ENCODE measurements around the gene CIC. TPM values are rescaled to one million over a fixed set of nuclear protein-coding genes. Genes with fewer than 3 reads are reported as not detected.

The CIC gene
- total RNA-seq, 1 donor from 2014 or later = 37.1 TPM

- intact Hi-C loops (cut with micrococcal nuclease) = no loop called here
- peak; percentile 99 for DNase-seq
- peak; percentile 64 for ATAC-seq
These were observed 14.4 kb downstream of the CIC start for GRCh38 chr19:42283188-42284065.

- ATAC-seq (peak; percentile 26), DNase-seq (peak; percentile 91)
- intact Hi-C loops (cut with micrococcal nuclease) = no loop called here
These were observed 15.0 kb downstream of the CIC start for GRCh38 chr19:42284066-42284501.

- ATAC-seq = no peak
- DNase-seq = peak; percentile 65
- intact Hi-C loops (cut with micrococcal nuclease) = loop anchor here (5.0 kb wide), 1 partner anchor 37 kb away; no protein-coding TSS in a partner anchor
These were observed 15.7 kb downstream of the CIC start for GRCh38 chr19:42284591-42285341.

GRCh38 chr19:42285541-42285941 is 16.5 kb downstream of the CIC start:
- intact Hi-C loops (cut with micrococcal nuclease) = loop anchor here (5.0 kb wide), 1 partner anchor 38 kb away; no protein-coding TSS in a partner anchor
- ATAC-seq (no peak), DNase-seq (peak; percentile 34)

- intact Hi-C loops (cut with micrococcal nuclease) = loop anchor here (5.0 kb wide), 1 partner anchor 39 kb away; no protein-coding TSS in a partner anchor
- ATAC-seq = no peak
- DNase-seq = no peak
These were observed 16.9 kb downstream of the CIC start for GRCh38 chr19:42285988-42286348.

- intact Hi-C loops (cut with micrococcal nuclease) = loop anchor here (5.0 kb wide), 1 partner anchor 39 kb away; no protein-coding TSS in a partner anchor
- ATAC-seq (no peak), DNase-seq (peak; percentile 78)
These were observed 17.4 kb downstream of the CIC start for GRCh38 chr19:42286349-42287016.

- DNase-seq (peak; percentile 28), ATAC-seq (no peak)
- intact Hi-C loops (cut with micrococcal nuclease) = loop anchor here (5.0 kb wide), 1 partner anchor 40 kb away; no protein-coding TSS in a partner anchor
These were observed 18.2 kb downstream of the CIC start for GRCh38 chr19:42287017-42287826.

GRCh38 chr19:42287827-42288107 is 18.7 kb downstream of the CIC start:
- intact Hi-C loops (cut with micrococcal nuclease) = loop anchor here (5.0 kb wide), 1 partner anchor 40 kb away; no protein-coding TSS in a partner anchor
- ATAC-seq = no peak
- DNase-seq = no peak

GRCh38 chr19:42288387-42288786 is 19.3 kb downstream of the CIC start:
- intact Hi-C loops (cut with micrococcal nuclease) = loop anchor here (5.0 kb wide), 1 partner anchor 41 kb away; no protein-coding TSS in a partner anchor
- DNase-seq (no peak), ATAC-seq (no peak)

GRCh38 chr19:42288881-42289555 is 20.0 kb downstream of the CIC start:
- ATAC-seq = no peak

GRCh38 chr19:42289556-42290041 is 20.5 kb downstream of the CIC start:
- intact Hi-C loops (cut with micrococcal nuclease) = loop anchor here (5.0 kb wide), 1 partner anchor 42 kb away; no protein-coding TSS in a partner anchor
- no peak for DNase-seq
- ATAC-seq = no peak

More at GRCh38 chr19:42288881-42289555, 20.0 kb downstream of the CIC start:
- DNase-seq = no peak
- intact Hi-C loops (cut with micrococcal nuclease) = loop anchor here (5.0 kb wide), 1 partner anchor 42 kb away; no protein-coding TSS in a partner anchor

- intact Hi-C loops (cut with micrococcal nuclease) = no loop called here
- ATAC-seq (no peak), DNase-seq (no peak)
These were observed 21.1 kb downstream of the CIC start for GRCh38 chr19:42290136-42290522.

GRCh38 chr19:42290523-42291434 is 21.7 kb downstream of the CIC start:
- ATAC-seq = no peak
- peak; percentile 51 for DNase-seq
- intact Hi-C loops (cut with micrococcal nuclease) = no loop called here

- no peak for ATAC-seq
- intact Hi-C loops (cut with micrococcal nuclease) = no loop called here
- no peak for DNase-seq
These were observed 22.4 kb downstream of the CIC start for GRCh38 chr19:42291435-42291810.

- no peak for DNase-seq
- intact Hi-C loops (cut with micrococcal nuclease) = no loop called here
- no peak for ATAC-seq
These were observed 23.2 kb downstream of the CIC start for GRCh38 chr19:42292042-42292960.

GRCh38 chr19:42292963-42293362 is 23.9 kb downstream of the CIC start:
- DNase-seq = no peak
- intact Hi-C loops (cut with micrococcal nuclease) = no loop called here
- ATAC-seq = no peak
